Ishikawa (cell line): Measurements from ENCODE around the gene MIEN1.

Source experiments
- NFIC ChIP-seq: IDR thresholded peaks from 2 replicates; pipeline ENCODE4 v1.6.1; 2012
- TAF1 ChIP-seq: IDR thresholded peaks from 2 replicates; pipeline ENCODE4 v1.6.1; 2012; ENCODE audit warnings: low read depth, mild to moderate bottlenecking
- TEAD4 ChIP-seq: IDR thresholded peaks from 2 replicates; pipeline ENCODE4 v1.6.1; 2012
- USF1 ChIP-seq: IDR thresholded peaks from 2 replicates; pipeline ENCODE4 v1.6.1; 2012
- TF ChIP-seq, protein P1 (sequence below): IDR thresholded peaks from 2 replicates; pipeline ENCODE4 v1.6.1; 2012; ENCODE audit warnings: low read depth, mild to moderate bottlenecking

- TF ChIP-seq, protein P1, sequence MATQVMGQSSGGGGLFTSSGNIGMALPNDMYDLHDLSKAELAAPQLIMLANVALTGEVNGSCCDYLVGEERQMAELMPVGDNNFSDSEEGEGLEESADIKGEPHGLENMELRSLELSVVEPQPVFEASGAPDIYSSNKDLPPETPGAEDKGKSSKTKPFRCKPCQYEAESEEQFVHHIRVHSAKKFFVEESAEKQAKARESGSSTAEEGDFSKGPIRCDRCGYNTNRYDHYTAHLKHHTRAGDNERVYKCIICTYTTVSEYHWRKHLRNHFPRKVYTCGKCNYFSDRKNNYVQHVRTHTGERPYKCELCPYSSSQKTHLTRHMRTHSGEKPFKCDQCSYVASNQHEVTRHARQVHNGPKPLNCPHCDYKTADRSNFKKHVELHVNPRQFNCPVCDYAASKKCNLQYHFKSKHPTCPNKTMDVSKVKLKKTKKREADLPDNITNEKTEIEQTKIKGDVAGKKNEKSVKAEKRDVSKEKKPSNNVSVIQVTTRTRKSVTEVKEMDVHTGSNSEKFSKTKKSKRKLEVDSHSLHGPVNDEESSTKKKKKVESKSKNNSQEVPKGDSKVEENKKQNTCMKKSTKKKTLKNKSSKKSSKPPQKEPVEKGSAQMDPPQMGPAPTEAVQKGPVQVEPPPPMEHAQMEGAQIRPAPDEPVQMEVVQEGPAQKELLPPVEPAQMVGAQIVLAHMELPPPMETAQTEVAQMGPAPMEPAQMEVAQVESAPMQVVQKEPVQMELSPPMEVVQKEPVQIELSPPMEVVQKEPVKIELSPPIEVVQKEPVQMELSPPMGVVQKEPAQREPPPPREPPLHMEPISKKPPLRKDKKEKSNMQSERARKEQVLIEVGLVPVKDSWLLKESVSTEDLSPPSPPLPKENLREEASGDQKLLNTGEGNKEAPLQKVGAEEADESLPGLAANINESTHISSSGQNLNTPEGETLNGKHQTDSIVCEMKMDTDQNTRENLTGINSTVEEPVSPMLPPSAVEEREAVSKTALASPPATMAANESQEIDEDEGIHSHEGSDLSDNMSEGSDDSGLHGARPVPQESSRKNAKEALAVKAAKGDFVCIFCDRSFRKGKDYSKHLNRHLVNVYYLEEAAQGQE, result no peak
- TF ChIP-seq USF1 (no peak), TAF1 (no peak), TEAD4 (no peak), NFIC (no peak)
Measured at GRCh38 chr17:39754958-39755553, 24.7 kb upstream of the MIEN1 start.
